Smooth muscle cell (in vitro differentiated cells): Measurements from ENCODE around the gene SLIT3. TPM values are rescaled to one million over a fixed set of nuclear protein-coding genes. Genes with fewer than 3 reads are reported as not detected.

Source experiments
- DNase-seq: peaks from one replicate; lab custom pipeline; 2025; ENCODE audit not compliant: unreplicated experiment; lab: John Stamatoyannopoulos, UW
- H2AFZ ChIP-seq: fragments of 200-600 bp; sonication (generic); 2 replicates; pipeline ENCODE4 v1.6.0; 2016; ENCODE audit warnings: antibody characterized with exemption, low read depth, mild to moderate bottlenecking
- H3F3A ChIP-seq: fragments of 200-600 bp; sonication (generic); 2 replicates; pipeline ENCODE4 v1.6.0; 2017; ENCODE audit warnings: antibody characterized with exemption, low read depth
- H3K27ac ChIP-seq: fragments of 200-600 bp; sonication (generic); 2 replicates; pipeline ENCODE4 v1.5.1; 2016; ENCODE audit warnings: low read depth, mild to moderate bottlenecking
- H3K27me3 ChIP-seq: fragments of 200-600 bp; sonication (generic); 2 replicates; pipeline ENCODE4 v1.6.1; 2016; ENCODE audit warnings: low read depth, mild to moderate bottlenecking
- H3K36me3 ChIP-seq: fragments of 200-600 bp; sonication (generic); 2 replicates; pipeline ENCODE4 v1.5.1; 2016; ENCODE audit warnings: low read depth
- H3K4me1 ChIP-seq: fragments of 200-600 bp; sonication (generic); 2 replicates; pipeline ENCODE4 v1.5.1; 2016; ENCODE audit warnings: low read depth
- H3K4me2 ChIP-seq: fragments of 200-600 bp; sonication (generic); 2 replicates; pipeline ENCODE4 v1.6.0; 2016; ENCODE audit warnings: mild to moderate bottlenecking
- H3K4me3 ChIP-seq: fragments of 200-600 bp; sonication (generic); 2 replicates; pipeline ENCODE4 v1.5.1; 2016; ENCODE audit warnings: mild to moderate bottlenecking
- H3K79me2 ChIP-seq: fragments of 200-600 bp; sonication (generic); 2 replicates; pipeline ENCODE4 v1.6.0; 2016; ENCODE audit warnings: low read depth, mild to moderate bottlenecking
- H3K9ac ChIP-seq: fragments of 200-600 bp; sonication (generic); 2 replicates; pipeline ENCODE4 v1.6.0; 2016; ENCODE audit warnings: low read depth
- H3K9me3 ChIP-seq: fragments of 200-600 bp; sonication (generic); replicated peaks from 2 replicates; pipeline ENCODE4 v1.5.1; 2016; ENCODE audit warnings: low read depth
- H4K20me1 ChIP-seq: fragments of 200-600 bp; sonication (generic); 2 replicates; pipeline ENCODE4 v1.6.0; 2016; ENCODE audit warnings: low read depth
- CTCF ChIP-seq: fragments of 200-600 bp; sonication (generic); IDR thresholded peaks from 2 replicates; pipeline ENCODE4 v1.5.1; 2017; ENCODE audit warnings: borderline replicate concordance, mild to moderate bottlenecking, antibody characterized with exemption; ENCODE audit not compliant: insufficient read depth, poor library complexity, severe bottlenecking
- WGBS: methylation state at CpG from one replicate; pipeline ENCODE4 v1.1.7; 2016; ENCODE audit warnings: low lambda C conversion rate; 5-methylcytosine and 5-hydroxymethylcytosine counted together
- polyA plus RNA-seq: library from polyadenylated mRNA; unstranded; fragments of >200 nt; fragmentation: Nextera tagmentation; extraction: Ambion mirVana; gene quantifications from 2 replicates; pipeline ENCODE4 v1.2.1, GENCODE V29; 2016
- total RNA-seq: library from RNA; depleted of rRNA; stranded (reverse); fragments of >200 nt; gene quantifications from 2 replicates; pipeline ENCODE4 v1.2.3, GENCODE V29; 2014

The SLIT3 gene
- total and polyA plus RNA-seq, 2 experiments from 2014 or later = 25.4 to 29.5 TPM

- H3K27me3 ChIP-seq = no peaks in the 10 kb centered on the region
- H4K20me1 ChIP-seq = no peaks in the 10 kb centered on the region
- TF ChIP-seq CTCF = no peak
- no peaks in the 10 kb centered on the region for H3K79me2 ChIP-seq
- no peaks in the 10 kb centered on the region for H3K4me1 ChIP-seq
- H3K9ac ChIP-seq = no peak overlapping the region
- H3K4me3 ChIP-seq = no peak overlapping the region
- DNase-seq = no peak
- H3K9me3 ChIP-seq = no peaks in the 10 kb centered on the region
- peaks cover 1% of the 10 kb centered on the region for H3F3A ChIP-seq
- H3K36me3 ChIP-seq = no peaks in the 10 kb centered on the region
- 81% methylated on average over 3 of the region's 3 CpGs for WGBS
- H2AFZ ChIP-seq = no peak overlapping the region
- H3K27ac ChIP-seq = no peak overlapping the region
- no peak overlapping the region for H3K4me2 ChIP-seq
These were observed 43.7 kb upstream of the SLIT3 start for GRCh38 chr5:169344629-169345028.

GRCh38 chr5:169343766-169344165 is 42.8 kb upstream of the SLIT3 start:
- H3K9ac ChIP-seq = no peak overlapping the region
- no peaks in the 10 kb centered on the region for H3K36me3 ChIP-seq
- no peak for TF ChIP-seq CTCF
- no peaks in the 10 kb centered on the region for H3K27me3 ChIP-seq
- no peaks in the 10 kb centered on the region for H3K9me3 ChIP-seq
- H3K79me2 ChIP-seq = no peaks in the 10 kb centered on the region
- H3K27ac ChIP-seq = no peak overlapping the region
- no peak for DNase-seq
- H3K4me1 ChIP-seq = no peaks in the 10 kb centered on the region
- no peak overlapping the region for H3K4me3 ChIP-seq
- no peak overlapping the region for H2AFZ ChIP-seq
- H3F3A ChIP-seq = no peaks in the 10 kb centered on the region
- no peaks in the 10 kb centered on the region for H4K20me1 ChIP-seq
- H3K4me2 ChIP-seq = no peak overlapping the region

GRCh38 chr5:169341556-169341955 is 40.6 kb upstream of the SLIT3 start:
- no peak overlapping the region for H3K9ac ChIP-seq
- H2AFZ ChIP-seq = no peak overlapping the region
- H3K4me2 ChIP-seq = no peak overlapping the region
- no peaks in the 10 kb centered on the region for H3K27me3 ChIP-seq
- DNase-seq = no peak
- no peaks in the 10 kb centered on the region for H3F3A ChIP-seq
- no peak overlapping the region for H3K27ac ChIP-seq
- no peaks in the 10 kb centered on the region for H3K36me3 ChIP-seq
- H3K4me1 ChIP-seq = no peaks in the 10 kb centered on the region
- H4K20me1 ChIP-seq = no peaks in the 10 kb centered on the region
- no peaks in the 10 kb centered on the region for H3K9me3 ChIP-seq
- TF ChIP-seq CTCF = no peak
- no peaks in the 10 kb centered on the region for H3K79me2 ChIP-seq
- H3K4me3 ChIP-seq = no peak overlapping the region

GRCh38 chr5:169339869-169340268 is 38.9 kb upstream of the SLIT3 start:
- Histone ChIP-seq H3K4me1 (no peaks in the 10 kb centered on the region), H3K79me2 (no peaks in the 10 kb centered on the region), H3F3A (no peaks in the 10 kb centered on the region), H2AFZ (no peak overlapping the region), H3K27me3 (no peaks in the 10 kb centered on the region), H3K27ac (no peak overlapping the region), H3K4me3 (no peak overlapping the region), H3K4me2 (no peak overlapping the region), H3K9ac (no peak overlapping the region), H3K36me3 (no peaks in the 10 kb centered on the region), H3K9me3 (no peaks in the 10 kb centered on the region), H4K20me1 (no peaks in the 10 kb centered on the region)
- TF ChIP-seq CTCF = no peak
- 91% methylated on average over 2 of the region's 2 CpGs for WGBS
- no peak for DNase-seq
